ENCODE results near the gene PPP2R3A. TPM values are rescaled to one million over a fixed set of nuclear protein-coding genes. Genes with fewer than 3 reads are reported as not detected.
A peak's percentile ranks its signal among the peaks of the same experiment; 100 is the strongest.
"Not testable (repeated sequence)": the region's sequence is repeated elsewhere in the genome, so short reads cannot be mapped to it uniquely, and the experiment has no call there.

PPP2R3A gene
- total RNA-seq, 1 donor from 2014 or later, result 10.5 TPM

- TF ChIP-seq, protein P1, sequence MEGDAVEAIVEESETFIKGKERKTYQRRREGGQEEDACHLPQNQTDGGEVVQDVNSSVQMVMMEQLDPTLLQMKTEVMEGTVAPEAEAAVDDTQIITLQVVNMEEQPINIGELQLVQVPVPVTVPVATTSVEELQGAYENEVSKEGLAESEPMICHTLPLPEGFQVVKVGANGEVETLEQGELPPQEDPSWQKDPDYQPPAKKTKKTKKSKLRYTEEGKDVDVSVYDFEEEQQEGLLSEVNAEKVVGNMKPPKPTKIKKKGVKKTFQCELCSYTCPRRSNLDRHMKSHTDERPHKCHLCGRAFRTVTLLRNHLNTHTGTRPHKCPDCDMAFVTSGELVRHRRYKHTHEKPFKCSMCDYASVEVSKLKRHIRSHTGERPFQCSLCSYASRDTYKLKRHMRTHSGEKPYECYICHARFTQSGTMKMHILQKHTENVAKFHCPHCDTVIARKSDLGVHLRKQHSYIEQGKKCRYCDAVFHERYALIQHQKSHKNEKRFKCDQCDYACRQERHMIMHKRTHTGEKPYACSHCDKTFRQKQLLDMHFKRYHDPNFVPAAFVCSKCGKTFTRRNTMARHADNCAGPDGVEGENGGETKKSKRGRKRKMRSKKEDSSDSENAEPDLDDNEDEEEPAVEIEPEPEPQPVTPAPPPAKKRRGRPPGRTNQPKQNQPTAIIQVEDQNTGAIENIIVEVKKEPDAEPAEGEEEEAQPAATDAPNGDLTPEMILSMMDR (IDR thresholded peaks at IDR 0.05), result no peak
- Histone ChIP-seq H3K9me3 (no peaks in the 10 kb centered on the region), H3K4me3 (no peak overlapping the region), H3K4me1 (peaks cover 0 to 6% of the 10 kb centered on the region in 2 donors), H3K27ac (no peak overlapping the region), H3K27me3 (no peaks in the 10 kb centered on the region), H3K36me3 (no peaks in the 10 kb centered on the region)
- intact Hi-C loops (cut with DNase I), result no loop called here
- DNase-seq (ENCODE audit: low spot score in 2 of 2), result no peak
Observed at GRCh38 chr3:136166507-136166906, 201.0 kb downstream of the PPP2R3A start.

DNA sequence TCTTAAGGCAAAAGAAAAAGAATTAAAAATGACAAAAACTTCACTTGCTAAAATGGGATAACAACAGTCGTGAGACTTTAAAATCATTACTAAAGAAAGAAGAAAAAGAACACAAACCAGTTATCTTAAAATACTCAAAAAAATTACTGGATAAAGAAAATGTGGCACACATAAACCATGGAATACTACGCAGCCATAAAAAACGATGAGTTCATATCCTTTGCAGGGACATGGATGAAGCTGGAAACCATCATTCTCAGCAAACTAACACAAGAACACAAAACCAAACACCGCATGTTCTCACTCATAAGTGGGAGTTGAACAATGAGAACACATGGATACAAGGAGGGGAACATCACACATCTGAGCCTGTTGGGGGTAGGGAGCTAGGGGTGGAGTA lies 202.7 kb downstream of the PPP2R3A start:
- H3K27me3 ChIP-seq; intact Hi-C loops (cut with DNase I); H3K9me3 ChIP-seq; H3K4me1 ChIP-seq; H3K27ac ChIP-seq; H3K4me3 ChIP-seq; DNase-seq (ENCODE audit: low spot score in 2 of 2); H3K36me3 ChIP-seq: not testable (repeated sequence)

DNA sequence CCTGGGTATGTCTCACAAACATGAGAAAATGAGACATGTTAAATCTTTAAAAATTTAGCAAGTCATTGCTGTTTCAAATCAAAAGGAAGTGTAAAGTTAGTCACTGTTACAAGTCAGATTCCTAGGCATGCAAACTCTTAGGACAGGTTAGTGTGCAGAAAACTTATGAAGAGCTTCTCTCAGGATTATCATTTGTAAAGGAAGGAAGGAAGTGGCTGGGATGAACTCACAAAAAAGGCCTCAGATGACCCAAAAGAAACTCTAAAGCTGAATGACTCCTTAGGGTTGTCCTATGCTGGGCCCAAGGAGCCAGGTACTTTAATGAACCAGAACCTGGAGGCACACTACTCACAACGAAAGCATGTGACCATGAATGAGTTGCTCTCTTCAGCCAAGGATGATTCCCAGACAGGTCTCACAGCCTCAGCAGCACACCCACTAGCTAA lies 205.6 kb downstream of the PPP2R3A start:
- no peaks in the 10 kb centered on the region for H3K9me3 ChIP-seq
- no peaks in the 10 kb centered on the region for H3K27me3 ChIP-seq
- H3K4me1 ChIP-seq, result no peaks in the 10 kb centered on the region
- no peaks in the 10 kb centered on the region for H3K36me3 ChIP-seq
- TF ChIP-seq, protein P1 (IDR thresholded peaks at IDR 0.05), result no peak
- no peak overlapping the region for H3K4me3 ChIP-seq
- intact Hi-C loops (cut with DNase I), result no loop called here
- H3K27ac ChIP-seq, result peak overlapping the region in 1 of 2 donors; percentile 14
- no peak for DNase-seq (ENCODE audit: low spot score in 2 of 2)

- H3K4me3 ChIP-seq, result no peak overlapping the region
- H3K4me1 ChIP-seq, result peaks cover under 1 to 5% of the 10 kb centered on the region in 2 donors
- H3K36me3 ChIP-seq, result no peaks in the 10 kb centered on the region
- intact Hi-C loops (cut with DNase I), result no loop called here
- no peak for DNase-seq (ENCODE audit: low spot score in 2 of 2)
- TF ChIP-seq, protein P1 (IDR thresholded peaks at IDR 0.05), result no peak
- H3K27me3 ChIP-seq, result no peaks in the 10 kb centered on the region
- H3K9me3 ChIP-seq, result no peaks in the 10 kb centered on the region
- no peak overlapping the region for H3K27ac ChIP-seq
Observed at GRCh38 chr3:136173939-136174490, 208.5 kb downstream of the PPP2R3A start.

- Histone ChIP-seq H3K4me1 (peaks cover 3 to 18% of the 10 kb centered on the region in 2 donors), H3K9me3 (no peaks in the 10 kb centered on the region), H3K4me3 (no peak overlapping the region), H3K27me3 (no peaks in the 10 kb centered on the region), H3K27ac (no peak overlapping the region), H3K36me3 (no peaks in the 10 kb centered on the region)
- TF ChIP-seq, protein P1 (IDR thresholded peaks at IDR 0.05), result no peak
- intact Hi-C loops (cut with DNase I), result no loop called here
- DNase-seq (ENCODE audit: low spot score in 2 of 2), result no peak
Observed at GRCh38 chr3:136177876-136178275, 212.3 kb downstream of the PPP2R3A start.

DNA sequence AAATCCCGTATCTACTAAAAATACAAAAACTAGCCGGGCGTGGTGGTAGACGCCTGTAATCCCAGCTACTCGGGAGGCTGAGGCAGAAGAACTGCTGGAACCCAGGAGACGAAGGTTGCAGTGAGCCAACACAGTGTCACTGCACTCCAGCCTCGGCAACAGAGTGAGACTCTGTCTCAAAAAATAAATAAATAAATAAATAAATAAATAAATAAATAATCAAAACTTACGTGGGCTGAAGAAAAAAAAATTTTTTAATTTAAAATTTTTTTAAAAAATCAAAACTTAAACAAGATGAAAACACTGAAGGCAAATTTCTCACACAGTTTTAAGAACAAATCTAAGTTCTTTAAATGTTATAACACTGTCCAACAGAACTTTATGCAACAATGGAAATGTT lies 216.2 kb downstream of the PPP2R3A start:
- TF ChIP-seq, protein P1 (IDR thresholded peaks at IDR 0.05), result no peak
- Histone ChIP-seq H3K27me3 (no peaks in the 10 kb centered on the region), H3K4me3 (no peak overlapping the region), H3K9me3 (no peaks in the 10 kb centered on the region), H3K27ac (no peak overlapping the region), H3K36me3 (no peaks in the 10 kb centered on the region), H3K4me1 (peaks cover 3 to 27% of the 10 kb centered on the region in 2 donors)
- intact Hi-C loops (cut with DNase I), result no loop called here
- no peak for DNase-seq (ENCODE audit: low spot score in 2 of 2)
